HEK293 (cell line): Measurements from ENCODE around the gene CNTN4.

Experiments used
- CTCF ChIA-PET: fragments of 350-600 bp; formaldehyde crosslinking; extraction: SDS; loops from one replicate; lab custom pipeline; 2021; ENCODE audit warnings: antibody characterized with exemption; lab: Yijun Ruan, JAX
- POLR2A ChIA-PET: fragments of 300-600 bp; formaldehyde crosslinking; extraction: SDS; loops from one replicate; lab custom pipeline; 2020; ENCODE audit warnings: antibody characterized with exemption, inconsistent platforms; lab: Yijun Ruan, JAX
- H3K27ac ChIP-seq: fragments of 200-500 bp; sonication (Bioruptor generic); 2 replicates; pipeline ENCODE4 v1.5.1; 2014; ENCODE audit warnings: low read depth, low read length, control low read depth, inconsistent platforms; ENCODE audit errors: extremely low read depth
- H3K36me3 ChIP-seq, 2 experiments: fragments of 200-500 bp in 1 of 2; sonication (Bioruptor generic) in 1 of 2; 1 replicate in 1 of 2; 2 replicates in 1 of 2; pipeline ENCODE4 v1.5.1; 2014 to 2017; ENCODE audit warnings: inconsistent platforms in 2 of 2, low read length in 2 of 2; ENCODE audit not compliant: control insufficient read depth in 2 of 2, insufficient read depth in 1 of 2
- H3K4me1 ChIP-seq: fragments of 200-500 bp; sonication (Bioruptor generic); 2 replicates; pipeline ENCODE4 v1.5.1; 2014; ENCODE audit warnings: mild to moderate bottlenecking, low read length, inconsistent platforms; ENCODE audit not compliant: control insufficient read depth, insufficient read depth
- H3K4me3 ChIP-seq: 2 replicates; pipeline ENCODE4 v1.5.1; 2011; ENCODE audit warnings: low read depth, mild to moderate bottlenecking, control low read depth, low read length, moderate library complexity
- H3K9me3 ChIP-seq: fragments of 200-500 bp; sonication (Bioruptor generic); 2 replicates; pipeline ENCODE4 v1.5.1; 2014; ENCODE audit warnings: low read depth, low read length, inconsistent platforms; ENCODE audit not compliant: control insufficient read depth, insufficient read depth
- KLF10 ChIP-seq: fragments of 450-650 bp; IDR thresholded peaks from 2 replicates; pipeline ENCODE4 v1.5.1; 2018; ENCODE audit warnings: missing biosample characterization, mild to moderate bottlenecking, missing genetic modification characterization
- KLF16 ChIP-seq: fragments of 450-650 bp; formaldehyde crosslinking; IDR thresholded peaks from 2 replicates; pipeline ENCODE4 v1.5.1; 2017; ENCODE audit warnings: missing biosample characterization, missing genetic modification characterization
- SCRT1 ChIP-seq: fragments of 450-650 bp; formaldehyde crosslinking; IDR thresholded peaks from 2 replicates; pipeline ENCODE4 v1.5.1; 2016; ENCODE audit warnings: missing biosample characterization, missing genetic modification characterization, borderline replicate concordance
- SCRT2 ChIP-seq: fragments of 450-650 bp; formaldehyde crosslinking; IDR thresholded peaks from 2 replicates; pipeline ENCODE4 v1.5.1; 2016; ENCODE audit warnings: missing biosample characterization, missing genetic modification characterization
- ZBTB48 ChIP-seq: fragments of 450-650 bp; formaldehyde crosslinking; IDR thresholded peaks from 2 replicates; pipeline ENCODE4 v1.5.1; 2016; ENCODE audit warnings: missing biosample characterization, missing genetic modification characterization
- ZBTB49 ChIP-seq: fragments of 450-650 bp; formaldehyde crosslinking; IDR thresholded peaks from 2 replicates; pipeline ENCODE4 v1.5.1; 2016; ENCODE audit warnings: missing biosample characterization, missing genetic modification characterization, low read depth
- ZNF404 ChIP-seq: fragments of 450-650 bp; formaldehyde crosslinking; IDR thresholded peaks from 2 replicates; pipeline ENCODE4 v1.5.1; 2017; ENCODE audit warnings: missing biosample characterization, missing genetic modification characterization
- ZNF529 ChIP-seq: fragments of 450-650 bp; formaldehyde crosslinking; IDR thresholded peaks from 2 replicates; pipeline ENCODE4 v1.5.1; 2017; ENCODE audit warnings: missing genetic modification characterization, missing biosample characterization; ENCODE audit not compliant: insufficient replicate concordance
- ZNF544 ChIP-seq: fragments of 450-650 bp; formaldehyde crosslinking; IDR thresholded peaks from 2 replicates; pipeline ENCODE4 v1.5.0; 2017; ENCODE audit warnings: missing biosample characterization, missing genetic modification characterization
- ZNF555 ChIP-seq: fragments of 450-650 bp; formaldehyde crosslinking; conservative IDR thresholded peaks from 2 replicates; pipeline ENCODE4 v1.5.1; 2017; ENCODE audit warnings: missing biosample characterization, mild to moderate bottlenecking, missing genetic modification characterization, inconsistent platforms
- ZNF561 ChIP-seq: fragments of 450-650 bp; IDR thresholded peaks from 2 replicates; pipeline ENCODE4 v1.5.1; 2018; ENCODE audit warnings: missing biosample characterization, missing genetic modification characterization, borderline replicate concordance
- ZNF629 ChIP-seq: fragments of 450-650 bp; formaldehyde crosslinking; IDR thresholded peaks from 2 replicates; pipeline ENCODE4 v1.5.1; 2017; ENCODE audit warnings: missing biosample characterization, missing genetic modification characterization
- ZNF645 ChIP-seq: fragments of 450-650 bp; formaldehyde crosslinking; IDR thresholded peaks from 2 replicates; pipeline ENCODE4; 2016; ENCODE audit warnings: missing biosample characterization, missing genetic modification characterization
- ZNF677 ChIP-seq: fragments of 450-650 bp; IDR thresholded peaks from 2 replicates; pipeline ENCODE4 v1.5.0; 2018; ENCODE audit warnings: missing biosample characterization, mild to moderate bottlenecking, missing genetic modification characterization, moderate library complexity
- ZNF692 ChIP-seq: fragments of 450-650 bp; formaldehyde crosslinking; IDR thresholded peaks from 2 replicates; pipeline ENCODE4 v1.5.1; 2016; ENCODE audit warnings: missing biosample characterization, missing genetic modification characterization
- ZSCAN16 ChIP-seq: fragments of 450-650 bp; formaldehyde crosslinking; IDR thresholded peaks from 2 replicates; pipeline ENCODE4 v1.5.1; 2016; ENCODE audit warnings: missing biosample characterization, missing genetic modification characterization
- TF ChIP-seq, protein P1 (sequence below): fragments of 450-650 bp; formaldehyde crosslinking; IDR thresholded peaks from 2 replicates; pipeline ENCODE4 v1.5.1; 2016; ENCODE audit warnings: missing biosample characterization, missing genetic modification characterization
- TF ChIP-seq, protein P2 (sequence below): IDR thresholded peaks from 2 replicates; pipeline ENCODE4 v1.6.1; 2011; ENCODE audit warnings: mild to moderate bottlenecking, low read depth, low read length, borderline replicate concordance

The CNTN4 gene

DNA sequence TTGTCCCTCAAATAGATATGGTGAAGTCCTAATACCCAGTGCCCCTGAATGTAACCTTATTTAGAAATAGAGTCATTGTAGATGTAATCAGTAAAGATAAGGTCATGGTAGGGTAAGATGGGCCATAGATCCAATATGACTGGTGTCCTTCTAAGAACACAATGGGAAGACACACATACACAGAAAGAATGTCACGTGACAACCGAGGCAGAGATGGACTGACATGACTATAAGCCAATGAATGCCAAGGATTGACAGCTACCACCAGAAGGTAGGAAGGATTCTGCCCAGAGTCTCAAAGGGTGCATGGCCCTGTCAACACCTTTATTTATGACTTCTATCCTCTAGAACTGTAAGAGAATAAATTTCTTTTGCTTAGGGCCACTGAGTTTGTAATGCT is 780.4 kb downstream of the CNTN4 start (continued):
- TF ChIP-seq, protein P1, sequence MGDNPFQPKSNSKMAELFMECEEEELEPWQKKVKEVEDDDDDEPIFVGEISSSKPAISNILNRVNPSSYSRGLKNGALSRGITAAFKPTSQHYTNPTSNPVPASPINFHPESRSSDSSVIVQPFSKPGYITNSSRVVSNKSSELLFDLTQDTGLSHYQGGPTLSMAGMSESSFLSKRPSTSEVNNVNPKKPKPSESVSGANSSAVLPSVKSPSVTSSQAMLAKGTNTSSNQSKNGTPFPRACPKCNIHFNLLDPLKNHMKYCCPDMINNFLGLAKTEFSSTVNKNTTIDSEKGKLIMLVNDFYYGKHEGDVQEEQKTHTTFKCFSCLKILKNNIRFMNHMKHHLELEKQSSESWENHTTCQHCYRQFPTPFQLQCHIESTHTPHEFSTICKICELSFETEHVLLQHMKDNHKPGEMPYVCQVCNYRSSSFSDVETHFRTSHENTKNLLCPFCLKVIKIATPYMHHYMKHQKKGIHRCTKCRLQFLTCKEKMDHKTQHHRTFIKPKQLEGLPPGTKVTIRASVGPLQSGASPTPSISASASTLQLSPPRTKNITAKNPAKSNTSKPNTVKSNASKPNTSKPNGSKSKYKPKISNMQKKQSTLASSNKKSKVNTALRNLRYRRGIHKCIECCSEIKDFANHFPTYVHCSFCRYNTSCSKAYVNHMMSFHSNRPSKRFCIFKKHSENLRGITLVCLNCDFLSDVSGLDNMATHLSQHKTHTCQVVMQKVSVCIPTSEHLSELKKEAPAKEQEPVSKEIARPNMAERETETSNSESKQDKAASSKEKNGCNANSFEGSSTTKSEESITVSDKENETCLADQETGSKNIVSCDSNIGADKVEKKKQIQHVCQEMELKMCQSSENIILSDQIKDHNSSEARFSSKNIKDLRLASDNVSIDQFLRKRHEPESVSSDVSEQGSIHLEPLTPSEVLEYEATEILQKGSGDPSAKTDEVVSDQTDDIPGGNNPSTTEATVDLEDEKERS (tag by site-specific recombination): no peak

DNA sequence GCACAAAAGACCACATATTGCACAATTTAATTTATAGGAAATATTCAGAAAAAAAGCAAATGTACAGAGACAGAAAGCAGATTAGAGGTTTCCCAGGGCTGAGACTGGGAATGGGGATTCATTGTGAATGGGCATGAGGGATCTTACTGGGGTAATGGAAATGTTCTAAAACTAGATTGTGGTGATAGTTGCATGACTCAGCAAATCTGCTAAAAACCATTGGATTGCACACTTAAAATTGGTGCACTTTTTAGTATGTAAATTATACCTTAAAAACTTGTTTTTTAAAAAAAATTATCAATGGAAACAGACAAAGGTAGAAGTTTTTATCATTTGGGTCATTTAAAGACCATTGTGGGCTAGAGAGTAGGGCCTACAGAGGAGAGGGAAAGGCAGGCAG is 780.9 kb downstream of the CNTN4 start:
- H3K4me3 ChIP-seq: no peak overlapping the region
- H3K27ac ChIP-seq: no peak overlapping the region
- H3K36me3 ChIP-seq: no peaks in the 10 kb centered on the region
- no peaks in the 10 kb centered on the region for H3K4me1 ChIP-seq
- no peak for TF ChIP-seq ZBTB48 (tag by site-specific recombination)
- TF ChIP-seq ZNF555 (tag by site-specific recombination): no peak
- no peak for TF ChIP-seq KLF10 (tag by site-specific recombination)
- no peak for TF ChIP-seq ZNF692 (tag by site-specific recombination)
- TF ChIP-seq ZNF529 (tag by site-specific recombination): no peak
- TF ChIP-seq, protein P2, sequence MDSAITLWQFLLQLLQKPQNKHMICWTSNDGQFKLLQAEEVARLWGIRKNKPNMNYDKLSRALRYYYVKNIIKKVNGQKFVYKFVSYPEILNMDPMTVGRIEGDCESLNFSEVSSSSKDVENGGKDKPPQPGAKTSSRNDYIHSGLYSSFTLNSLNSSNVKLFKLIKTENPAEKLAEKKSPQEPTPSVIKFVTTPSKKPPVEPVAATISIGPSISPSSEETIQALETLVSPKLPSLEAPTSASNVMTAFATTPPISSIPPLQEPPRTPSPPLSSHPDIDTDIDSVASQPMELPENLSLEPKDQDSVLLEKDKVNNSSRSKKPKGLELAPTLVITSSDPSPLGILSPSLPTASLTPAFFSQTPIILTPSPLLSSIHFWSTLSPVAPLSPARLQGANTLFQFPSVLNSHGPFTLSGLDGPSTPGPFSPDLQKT: no peak
- TF ChIP-seq ZNF544: no peak
- no peak for TF ChIP-seq ZNF645 (tag by site-specific recombination)
- no peak for TF ChIP-seq ZNF629 (tag by site-specific recombination)
- TF ChIP-seq ZBTB49 (tag by site-specific recombination): no peak
- TF ChIP-seq ZNF561 (tag by site-specific recombination): no peak
- TF ChIP-seq KLF16 (tag by site-specific recombination): no peak
- no peak for TF ChIP-seq ZSCAN16 (tag by site-specific recombination)
- no peak for TF ChIP-seq ZNF677 (tag by site-specific recombination)
- TF ChIP-seq SCRT1 (tag by site-specific recombination): no peak
- no peak for TF ChIP-seq SCRT2 (tag by site-specific recombination)
- TF ChIP-seq ZNF404 (tag by site-specific recombination): no peak
- ChIA-PET CTCF (no interaction called here), POLR2A (no interaction called here)
- H3K9me3 ChIP-seq: no peaks in the 10 kb centered on the region
